ENCODE measurements around the gene HTRA3.

HTRA3 gene

GRCh38 chr4:8285976-8286718, 16.6 kb downstream of the HTRA3 start:
- no peak for TF ChIP-seq CTCF (IDR thresholded peaks at IDR 0.05; ENCODE audit: borderline replicate concordance, control extremely low read depth, extremely low read depth, insufficient read depth, missing control alignments)
- in situ Hi-C loops (cut with MboI; ENCODE audit: low sequenced_read_pairs, unreplicated experiment), result no loop called here

GRCh38 chr4:8286719-8287342, 17.3 kb downstream of the HTRA3 start:
- TF ChIP-seq CTCF (IDR thresholded peaks at IDR 0.05; ENCODE audit: borderline replicate concordance, control extremely low read depth, extremely low read depth, insufficient read depth, missing control alignments), result no peak
- no peak for DNase-seq (ENCODE audit: low spot score)
- in situ Hi-C loops (cut with MboI; ENCODE audit: low sequenced_read_pairs, unreplicated experiment), result no loop called here

More at GRCh38 chr4:8285976-8286718, 16.6 kb downstream of the HTRA3 start:
- DNase-seq (ENCODE audit: low spot score), result no peak

- in situ Hi-C loops (cut with MboI; ENCODE audit: low sequenced_read_pairs, unreplicated experiment), result no loop called here
- TF ChIP-seq CTCF (IDR thresholded peaks at IDR 0.05; ENCODE audit: borderline replicate concordance, control extremely low read depth, extremely low read depth, insufficient read depth, missing control alignments), result no peak
- no peak for DNase-seq (ENCODE audit: low spot score)
Observed at GRCh38 chr4:8287343-8288280, 18.1 kb downstream of the HTRA3 start.

- TF ChIP-seq CTCF (IDR thresholded peaks at IDR 0.05; ENCODE audit: borderline replicate concordance, control extremely low read depth, extremely low read depth, insufficient read depth, missing control alignments), result no peak
- no peak for DNase-seq (ENCODE audit: low spot score)
- in situ Hi-C loops (cut with MboI; ENCODE audit: low sequenced_read_pairs, unreplicated experiment), result no loop called here
Observed at GRCh38 chr4:8289151-8289750, 19.7 kb downstream of the HTRA3 start.

- DNase-seq (ENCODE audit: low spot score), result no peak
- in situ Hi-C loops (cut with MboI; ENCODE audit: low sequenced_read_pairs, unreplicated experiment), result no loop called here
- no peak for TF ChIP-seq CTCF (IDR thresholded peaks at IDR 0.05; ENCODE audit: borderline replicate concordance, control extremely low read depth, extremely low read depth, insufficient read depth, missing control alignments)
Observed at GRCh38 chr4:8289956-8290700, 20.6 kb downstream of the HTRA3 start.

- in situ Hi-C loops (cut with MboI; ENCODE audit: low sequenced_read_pairs, unreplicated experiment), result no loop called here
- TF ChIP-seq CTCF (IDR thresholded peaks at IDR 0.05; ENCODE audit: borderline replicate concordance, control extremely low read depth, extremely low read depth, insufficient read depth, missing control alignments), result no peak
- DNase-seq (ENCODE audit: low spot score), result no peak
Observed at GRCh38 chr4:8290701-8290970, 21.1 kb downstream of the HTRA3 start.

All from GM13976 (cell line).